Measurements from ENCODE around the gene ZFHX3.

The ZFHX3 gene

DNA sequence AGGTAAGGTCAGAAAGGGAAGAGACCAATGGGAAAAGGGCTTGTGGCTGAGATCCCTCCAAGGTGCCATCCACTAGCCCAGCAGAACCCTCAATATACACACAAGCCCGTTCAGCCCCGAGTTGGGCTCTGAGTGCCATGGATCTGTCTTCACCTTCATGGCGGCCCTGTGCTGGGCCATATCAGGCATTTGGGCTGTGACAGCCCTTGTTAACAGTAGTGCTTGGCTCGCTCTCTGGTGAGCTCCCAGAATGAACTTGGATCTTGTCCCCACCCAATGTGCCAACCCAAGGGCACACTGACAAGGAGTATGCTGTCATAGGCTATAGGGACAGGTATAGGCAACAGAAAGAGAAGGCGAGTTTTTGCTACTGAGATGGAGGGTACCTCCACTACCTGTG, 182.7 kb downstream of the ZFHX3 start:
- no peak for DNase-seq

DNA sequence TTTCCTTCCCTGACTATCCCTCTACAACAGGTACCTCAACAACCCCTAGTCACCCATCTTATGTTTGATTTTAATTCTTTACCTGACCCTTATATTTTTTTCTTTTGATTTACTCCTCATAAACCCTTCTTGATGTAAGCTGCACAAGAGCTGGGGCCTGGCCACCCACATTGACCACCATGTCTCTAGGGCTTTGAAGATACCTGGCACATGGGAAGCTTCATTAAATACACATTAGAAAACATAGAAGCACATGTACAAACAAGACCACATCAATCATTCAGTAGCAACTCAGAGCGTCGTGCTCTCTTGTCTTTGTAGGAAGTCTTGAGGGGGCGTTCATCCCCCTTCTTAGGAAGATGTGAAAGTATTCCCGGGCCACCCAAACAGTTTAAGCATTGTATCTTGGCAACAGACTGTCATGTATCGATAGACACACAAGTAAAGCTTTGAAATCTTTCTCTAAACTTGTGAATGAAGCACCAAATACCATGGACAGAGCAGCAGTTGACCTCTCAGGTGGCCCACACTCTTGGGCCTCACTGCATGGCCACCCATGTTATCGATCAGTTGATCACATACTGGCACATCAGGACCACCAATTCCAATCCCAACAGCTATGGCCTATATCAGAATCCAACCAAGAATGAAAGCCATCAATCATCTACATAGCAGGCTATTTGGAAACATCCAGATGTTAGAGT, 183.6 kb downstream of the ZFHX3 start:
- no peak for DNase-seq

DNA sequence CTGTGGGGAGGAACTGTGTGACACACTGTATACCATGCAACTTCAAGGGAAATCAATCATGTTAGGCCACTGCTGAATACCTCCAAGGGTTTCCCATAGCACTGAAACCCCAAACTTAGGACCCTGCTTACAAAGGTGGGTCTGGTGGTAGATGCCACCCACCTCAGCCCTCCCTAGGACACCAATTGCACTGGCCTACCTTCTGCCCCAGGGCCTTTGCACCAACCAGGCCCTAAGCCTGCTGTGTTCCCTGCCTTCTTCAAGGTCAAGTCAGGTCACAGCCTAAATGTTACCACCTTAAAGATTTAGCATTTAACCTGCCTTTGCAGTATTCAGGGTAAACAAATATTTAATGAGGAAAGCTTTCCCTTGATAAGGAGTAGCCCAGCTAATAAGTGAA, 185.8 kb downstream of the ZFHX3 start:
- no peak for DNase-seq

DNA sequence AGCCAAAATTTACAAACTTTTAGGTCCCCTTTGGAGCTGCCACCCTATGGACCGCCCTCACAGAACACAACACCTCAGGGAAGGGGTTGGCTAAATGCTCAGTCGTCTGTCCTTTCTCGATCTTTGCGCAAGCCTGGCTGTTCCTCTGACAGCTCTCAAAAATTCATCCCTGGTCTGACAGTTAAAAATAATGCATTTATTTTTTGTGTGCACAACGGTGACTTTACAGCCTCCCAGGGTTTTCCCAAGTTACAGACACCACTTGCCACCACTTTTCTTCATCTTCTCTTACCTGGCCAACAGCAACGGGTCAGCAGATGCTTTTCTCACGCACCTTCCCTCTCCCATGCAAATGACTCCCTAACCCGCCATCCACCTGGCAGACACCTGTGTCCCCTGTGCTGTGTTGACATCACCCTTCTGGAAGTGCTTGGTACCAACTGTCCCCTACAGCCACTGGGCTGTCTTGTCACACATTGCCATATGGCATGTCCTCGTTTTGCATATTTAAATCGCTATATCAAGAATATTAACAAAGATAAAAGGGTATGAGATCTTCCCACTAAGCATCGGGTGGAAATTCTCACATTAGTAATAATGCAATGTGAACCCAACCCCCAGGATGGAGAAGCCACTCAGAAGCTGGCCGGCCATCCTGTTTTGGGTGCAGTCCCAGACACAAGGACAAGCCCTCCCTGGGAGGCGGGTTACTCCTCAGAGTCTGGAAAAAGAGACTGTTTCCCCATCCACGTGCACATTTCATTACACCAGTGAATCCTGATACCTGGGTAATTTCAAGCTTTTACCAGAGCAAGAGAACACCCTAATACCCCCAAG, 187.0 kb downstream of the ZFHX3 start:
- no peak for DNase-seq

DNA sequence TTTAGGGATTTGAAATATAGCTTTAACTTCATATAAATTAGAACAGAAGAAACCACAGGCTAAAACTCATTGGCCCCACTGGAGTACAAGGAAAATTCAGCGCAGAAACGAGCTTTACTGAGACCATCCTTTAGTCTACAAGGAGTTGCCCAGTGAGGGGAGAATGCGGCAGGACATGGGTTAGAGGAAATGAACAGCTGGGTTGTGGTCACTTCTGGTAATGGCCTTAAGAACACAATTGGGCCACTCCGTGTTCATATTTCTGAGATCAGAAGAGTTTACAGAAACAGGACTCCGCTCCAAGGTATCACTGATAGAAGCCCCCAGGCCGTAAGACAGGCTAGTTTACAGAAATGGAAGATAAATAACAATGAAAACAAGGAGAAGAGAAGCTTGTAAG, 188.3 kb downstream of the ZFHX3 start:
- DNase-seq = no peak

DNA sequence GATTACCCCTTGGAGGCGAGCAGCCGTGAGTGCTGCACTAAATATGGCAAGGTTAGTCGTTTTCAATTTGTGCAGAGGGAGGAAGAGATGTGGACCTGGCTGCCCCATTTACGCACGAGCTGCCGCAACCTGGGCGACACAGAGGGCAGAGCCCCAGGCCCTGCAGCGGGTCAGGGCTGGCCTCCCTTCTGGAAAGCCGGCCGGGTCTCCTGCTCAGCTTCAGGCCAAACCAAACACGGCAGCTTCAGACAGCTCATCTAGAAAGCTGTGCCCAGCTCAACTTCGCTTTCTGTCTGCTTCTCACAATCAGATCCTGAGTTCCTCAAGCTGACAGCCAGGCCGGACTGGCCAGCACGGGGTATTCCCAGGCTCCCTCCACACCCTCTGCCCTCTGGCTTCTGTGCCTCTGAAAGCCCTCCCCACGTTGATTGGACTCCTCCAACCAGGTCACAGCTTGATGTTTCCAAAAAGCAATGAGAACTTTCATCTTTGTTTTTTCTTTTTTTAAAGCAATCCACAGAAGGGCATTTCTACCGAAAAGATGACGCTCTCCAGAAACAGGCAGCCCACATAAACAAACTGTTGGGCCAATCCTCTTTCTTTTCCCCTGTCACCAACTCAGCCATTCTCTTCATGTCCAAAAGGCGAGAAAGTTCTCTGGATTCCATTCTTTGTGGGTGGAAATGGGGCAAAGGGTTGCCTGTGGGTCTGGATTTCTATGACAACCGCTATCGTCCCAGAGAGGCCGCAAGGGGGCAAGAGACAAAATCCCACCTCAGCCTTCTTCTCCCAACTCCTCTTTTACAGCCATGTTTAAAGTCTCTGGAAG, 189.0 kb downstream of the ZFHX3 start:
- DNase-seq = no peak

DNA sequence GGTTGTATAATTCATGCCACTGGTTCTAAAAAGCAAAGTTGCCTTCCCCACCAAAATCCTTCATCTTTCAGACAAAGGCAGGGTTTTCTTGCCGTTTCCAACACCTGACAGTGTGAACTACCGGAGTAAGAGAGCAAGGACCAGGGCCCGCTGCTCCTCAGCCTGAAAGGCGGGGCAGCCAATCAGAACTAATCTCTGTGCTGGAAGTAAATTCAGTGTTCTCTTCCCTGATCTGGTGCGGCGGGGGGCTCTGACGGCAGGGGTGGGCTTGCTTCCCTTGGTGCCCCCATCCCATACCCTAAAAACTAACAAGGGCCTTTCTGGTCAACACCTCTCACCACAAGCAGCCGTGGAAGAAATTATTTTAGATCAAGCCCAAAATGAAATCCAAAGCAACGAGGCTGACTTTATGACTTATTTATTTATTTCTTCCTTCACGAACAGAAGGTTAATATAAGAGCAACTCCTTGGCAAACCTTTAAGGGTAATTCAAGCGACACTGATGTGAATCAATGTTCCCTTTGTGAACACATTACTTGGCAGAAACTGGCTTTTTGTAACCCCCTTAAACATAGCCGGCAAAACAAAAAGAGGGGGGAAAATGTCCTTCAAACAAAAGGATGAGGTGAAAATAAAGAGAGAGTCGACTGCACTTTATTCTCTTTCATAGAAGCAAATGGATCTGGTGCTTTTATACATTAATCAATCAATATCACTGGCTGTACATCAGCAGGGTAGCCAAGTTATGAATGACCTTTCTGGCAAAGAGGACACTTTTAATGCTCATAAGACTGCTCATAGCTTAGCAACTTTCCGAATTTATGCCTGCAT, 189.9 kb downstream of the ZFHX3 start:
- no peak for DNase-seq

DNA sequence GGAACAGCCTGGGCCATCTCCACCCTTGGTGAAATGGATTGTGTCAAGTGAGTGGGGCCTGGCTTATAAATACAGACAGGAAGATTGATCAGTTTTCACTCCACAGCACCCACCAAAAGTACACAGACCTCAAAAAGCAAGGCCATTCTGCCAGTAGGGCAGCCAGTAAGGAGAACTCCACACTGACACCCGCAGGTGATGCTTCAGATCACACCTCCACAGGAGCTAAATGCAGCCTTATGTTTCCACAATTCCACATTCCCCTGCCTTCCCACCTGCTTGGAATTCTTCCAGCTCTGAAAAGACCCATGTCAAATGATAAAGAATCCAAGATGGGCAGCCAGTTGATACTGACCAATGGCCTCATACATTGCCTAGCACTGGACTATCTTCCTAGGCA, 191.1 kb downstream of the ZFHX3 start:
- DNase-seq = no peak

DNA sequence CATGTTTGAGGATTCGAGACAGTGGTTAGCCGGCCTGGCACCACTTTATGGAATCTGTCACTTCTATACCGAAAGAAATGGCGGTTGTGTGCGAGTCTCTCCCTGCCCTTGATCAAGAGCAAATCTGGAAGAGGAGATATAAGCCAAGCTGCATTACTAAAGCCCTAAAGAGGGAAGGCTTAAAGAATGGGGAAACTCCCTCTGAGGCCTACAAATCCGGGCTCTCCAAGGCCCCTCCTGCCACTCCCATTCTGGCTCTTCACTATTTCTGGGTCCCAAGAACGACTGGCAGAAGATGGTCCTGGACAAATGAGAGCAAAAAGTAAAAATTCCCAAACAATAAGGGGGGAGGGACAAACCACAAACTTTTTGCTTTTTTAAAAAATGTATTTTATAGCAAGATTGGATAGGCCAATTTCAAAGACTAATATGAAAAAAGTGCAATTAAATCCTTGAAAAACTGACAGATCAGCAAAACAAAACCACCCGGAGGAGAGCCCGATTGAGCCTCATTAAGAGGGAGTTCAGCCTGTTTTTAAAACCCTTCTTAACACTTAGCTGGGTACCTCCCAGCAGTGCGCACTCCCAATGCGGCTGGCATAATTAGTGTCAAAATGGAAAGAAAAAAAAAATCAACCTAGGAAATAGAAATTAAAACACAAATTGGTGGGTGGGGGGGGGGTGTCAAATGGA, 193.5 kb downstream of the ZFHX3 start:
- no peak for DNase-seq

DNA sequence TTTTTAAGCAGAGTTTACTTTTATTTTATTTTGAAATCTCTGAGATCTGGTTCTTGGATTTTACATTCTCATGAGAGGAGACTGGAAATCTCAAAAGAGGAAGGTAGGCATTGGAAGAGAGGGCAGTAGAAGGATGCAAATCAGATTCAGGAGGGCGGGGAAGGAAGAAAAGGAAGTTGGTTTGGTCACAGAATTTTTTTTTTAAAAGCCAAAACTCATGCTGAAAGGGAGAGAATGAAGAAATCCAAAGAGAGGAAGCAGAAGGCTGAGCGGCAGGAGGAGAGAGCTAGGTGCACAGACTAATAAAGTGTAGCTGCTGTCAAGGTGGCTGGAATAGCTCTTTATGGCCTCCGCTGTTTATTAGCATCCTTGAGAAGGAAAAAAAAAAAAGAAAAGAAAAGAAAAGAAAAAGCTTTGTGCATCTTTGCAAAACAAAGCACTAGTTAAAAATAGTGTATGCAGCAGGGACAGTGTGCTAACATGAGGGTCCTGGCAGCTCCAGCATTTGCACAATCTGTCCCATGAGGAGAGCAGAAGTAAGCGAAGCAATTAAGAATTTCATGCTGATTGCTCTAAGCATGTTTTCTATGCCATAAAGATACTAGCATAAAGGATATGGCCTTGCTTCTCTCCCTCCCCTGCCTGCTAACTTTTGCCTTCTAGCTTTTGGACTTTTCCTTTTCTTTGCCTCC, 194.2 kb downstream of the ZFHX3 start:
- DNase-seq = no peak

DNA sequence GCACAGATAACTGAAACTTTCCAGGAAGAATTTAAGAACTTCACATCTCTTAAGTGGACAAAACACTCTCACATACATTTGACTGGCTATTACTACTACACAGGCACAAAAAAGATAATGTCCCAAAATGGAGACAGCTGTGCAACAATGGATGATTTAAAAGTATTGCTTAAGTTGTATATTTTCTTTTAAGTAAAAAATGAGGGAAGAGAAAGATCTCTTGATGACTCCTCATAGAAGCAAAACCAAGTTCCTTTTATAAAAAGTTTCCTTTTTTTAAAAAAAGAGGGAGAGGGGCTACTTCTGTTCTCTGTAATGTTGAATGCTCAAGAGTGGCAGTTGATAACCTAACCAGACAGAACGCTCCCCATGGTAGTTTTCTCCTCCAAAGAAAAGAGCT, 195.5 kb downstream of the ZFHX3 start:
- DNase-seq = no peak

DNA sequence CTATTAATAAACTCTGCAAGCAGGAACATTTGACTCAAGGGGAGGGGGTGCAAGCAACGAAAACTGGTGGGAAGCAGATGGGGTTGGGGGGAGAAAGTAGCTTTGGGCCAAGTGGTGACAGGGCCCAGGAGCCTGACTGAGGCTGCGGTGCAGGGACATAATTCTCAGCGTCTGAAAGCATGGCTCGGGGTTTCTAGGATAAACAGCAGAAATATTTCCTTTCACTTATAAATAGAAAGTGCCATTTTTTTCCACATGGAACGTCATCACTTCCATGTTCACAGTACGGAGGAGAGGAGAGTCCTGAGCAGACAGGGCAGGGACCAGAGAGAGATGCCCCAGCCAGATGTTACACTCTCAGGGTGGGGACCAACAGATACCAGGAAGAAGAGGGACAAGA, 197.1 kb downstream of the ZFHX3 start:
- no peak for DNase-seq

DNA sequence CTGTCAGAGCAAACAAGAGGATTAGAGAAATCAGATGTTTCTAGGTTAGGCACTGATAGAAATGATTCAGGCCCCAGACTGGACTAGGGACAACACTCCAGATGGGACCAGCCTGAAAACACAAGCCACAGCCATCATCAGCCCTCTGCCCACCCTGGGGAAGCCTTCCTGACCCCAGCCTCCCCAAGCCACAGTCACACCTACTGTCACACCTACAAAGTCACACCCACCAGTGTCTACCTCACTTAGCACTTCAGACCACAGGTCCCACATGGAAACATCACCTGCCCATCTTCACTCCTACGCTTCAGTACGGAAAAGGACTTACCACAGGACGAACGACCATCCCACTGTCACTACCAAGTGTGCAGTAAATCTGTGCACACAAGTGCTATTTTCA, 197.9 kb downstream of the ZFHX3 start:
- no peak for DNase-seq

DNA sequence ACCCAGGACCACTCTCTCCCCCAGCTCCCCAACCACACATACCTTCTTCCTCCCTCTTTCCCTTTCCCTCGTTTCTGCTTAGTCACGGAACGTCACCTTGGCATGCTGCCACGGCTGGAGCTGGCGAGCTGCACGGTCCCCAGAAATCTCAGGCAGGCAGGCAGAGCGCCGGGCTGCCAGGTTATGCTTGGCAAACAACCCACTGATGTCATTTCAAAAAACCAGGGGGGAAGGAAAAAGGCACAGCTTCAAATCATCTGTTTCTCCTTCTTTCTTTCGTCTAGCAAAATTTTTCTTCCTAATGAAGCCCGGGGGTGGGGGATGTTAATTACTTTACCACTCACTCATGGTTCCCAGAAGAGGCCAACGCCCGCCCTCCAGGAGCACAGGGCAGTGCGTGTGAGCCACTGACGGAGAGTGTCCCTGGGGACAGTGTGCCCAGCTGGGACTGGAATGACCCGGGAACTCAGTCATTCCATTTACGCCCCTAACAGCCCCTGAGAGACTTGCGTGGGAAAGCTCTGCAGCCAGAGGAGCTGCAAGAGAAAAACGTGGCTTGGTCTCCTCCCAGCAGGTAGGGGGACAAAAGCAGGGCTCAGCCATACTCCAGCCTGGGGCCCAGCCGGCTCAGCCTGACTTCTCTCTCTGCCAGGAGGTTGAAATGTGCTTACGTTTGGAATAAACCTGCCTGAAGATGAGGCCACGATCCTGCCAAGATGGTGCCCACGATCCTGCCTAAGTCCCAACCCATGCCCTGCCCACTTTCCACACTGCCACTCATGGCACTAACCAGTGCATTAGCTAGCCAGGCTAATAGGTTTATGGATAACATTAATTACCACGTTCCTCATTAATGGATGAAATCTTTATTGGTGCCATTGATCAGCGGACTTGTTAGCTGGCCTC, 198.9 kb downstream of the ZFHX3 start:
- DNase-seq = no peak

DNA sequence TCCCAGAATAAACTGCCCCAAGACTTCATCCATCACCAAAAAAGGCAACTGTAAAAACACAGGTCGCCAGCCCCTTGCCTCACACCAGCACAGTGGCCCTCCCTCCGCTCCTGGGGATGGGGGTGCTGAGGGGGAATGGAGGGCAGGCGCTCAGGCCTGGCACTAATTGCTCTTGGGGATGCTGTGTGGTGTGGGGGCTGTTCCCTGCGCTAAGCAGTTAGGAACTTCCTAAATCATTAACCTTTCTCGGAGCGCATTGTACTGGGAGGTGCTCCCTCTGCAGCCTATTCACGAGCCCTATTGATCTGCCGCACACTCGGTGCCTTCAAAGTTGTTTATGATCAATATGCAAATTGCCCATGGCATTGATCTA, 199.9 kb downstream of the ZFHX3 start:
- no peak for DNase-seq

DNA sequence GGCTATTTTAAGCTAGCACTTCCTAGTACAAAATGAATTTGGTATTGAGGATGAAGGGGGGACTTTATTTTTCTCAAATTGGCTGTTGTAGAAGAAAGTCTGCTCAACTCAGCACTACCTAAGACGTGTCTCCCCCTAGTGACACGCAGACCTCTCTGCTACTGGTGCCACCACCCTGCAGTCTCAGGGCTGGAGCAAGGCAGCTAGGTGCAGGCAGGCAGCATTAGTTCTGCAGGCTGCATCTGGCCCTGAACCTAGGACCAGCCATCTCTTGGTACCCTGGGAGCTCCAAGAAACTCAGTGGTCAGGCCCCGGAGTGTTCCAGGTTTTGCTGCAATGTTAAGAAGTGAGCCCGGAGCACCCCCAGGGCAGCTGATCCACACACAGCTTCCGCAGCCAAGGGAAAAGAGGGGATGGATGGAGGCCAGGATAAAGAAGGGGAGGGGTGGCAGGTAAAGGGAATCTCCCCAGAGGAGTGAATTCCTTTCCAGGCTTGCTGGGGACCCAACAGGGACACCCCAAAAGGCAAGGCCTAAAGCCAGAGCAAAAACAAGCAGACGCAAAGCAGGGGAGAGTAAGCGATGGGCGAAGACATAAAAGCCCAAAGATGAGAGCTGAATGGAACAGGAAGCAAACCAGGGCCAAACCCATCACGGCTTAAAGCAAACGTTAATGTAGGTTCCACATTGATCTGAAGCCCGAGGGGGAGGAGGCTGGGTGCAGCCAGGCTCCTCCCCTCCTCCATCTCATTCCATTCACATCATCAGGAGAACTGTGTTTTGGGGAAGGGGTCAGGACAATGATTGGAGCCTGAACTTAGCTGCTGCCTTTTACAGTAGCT, 200.5 kb downstream of the ZFHX3 start:
- no peak for DNase-seq

DNA sequence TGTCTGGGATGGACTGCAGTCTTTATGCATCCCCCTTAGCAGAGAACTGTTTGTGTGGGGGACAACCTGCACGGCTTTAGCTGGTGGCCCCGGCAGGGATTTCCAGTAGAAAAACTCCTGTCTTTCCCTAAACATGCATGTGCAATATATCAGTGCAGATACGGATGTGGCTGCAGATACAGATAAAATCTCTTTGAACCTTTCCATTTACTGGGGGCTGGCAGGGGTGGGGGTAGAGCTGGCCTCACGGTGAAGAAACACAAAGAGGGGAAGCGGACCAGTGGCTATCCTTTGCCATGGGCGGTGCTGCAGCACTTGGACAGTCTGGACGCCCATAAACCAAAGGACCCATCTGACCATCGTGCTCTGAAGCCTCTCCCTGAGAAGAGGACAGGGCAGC, 201.3 kb downstream of the ZFHX3 start:
- DNase-seq = no peak

DNA sequence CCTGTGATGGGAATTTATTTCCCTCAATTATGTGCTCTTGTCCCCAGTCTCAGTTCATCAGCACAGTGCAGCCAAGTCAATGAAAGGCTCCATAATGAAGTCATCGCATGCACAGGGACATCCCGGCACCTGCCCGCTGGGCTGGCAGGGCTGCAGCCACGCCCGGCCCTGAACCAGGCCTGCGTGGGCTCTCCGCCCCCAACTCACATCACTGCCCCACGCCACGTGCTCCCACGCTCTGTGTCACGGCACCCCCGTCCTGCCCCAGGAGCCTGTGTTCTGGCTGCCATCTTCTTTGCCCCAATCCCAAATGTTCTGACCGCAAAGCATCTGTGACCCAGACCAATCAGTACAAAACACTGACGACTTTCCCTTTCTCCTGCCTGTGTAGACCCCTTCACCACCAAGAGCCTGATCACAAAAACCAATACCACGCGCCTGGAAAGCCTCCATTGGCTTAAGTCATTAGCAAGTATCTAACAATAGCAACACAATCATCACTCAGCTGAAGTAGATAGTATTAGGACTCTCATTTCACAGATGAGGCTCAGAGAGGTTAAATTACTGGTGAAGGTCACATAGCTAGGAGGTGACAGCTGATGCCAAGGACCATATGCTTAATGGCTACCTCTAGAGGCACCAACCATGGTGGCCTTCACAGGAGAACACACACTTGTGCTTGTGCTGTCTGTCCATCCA, 202.5 kb downstream of the ZFHX3 start:
- no peak for DNase-seq

Data from NCI-H1417 treated with DMSO at 0.1 percent for 48 hours (cell line).